NB4 (cell line): ENCODE measurements around the gene IRF1.

ENCODE experiments used
- DNase-seq: peaks from one replicate; pipeline ENCODE4 v3.0.0; 2010; ENCODE audit warnings: low read depth
- H3K4me3 ChIP-seq: one replicate; pipeline ENCODE4 v1.5.1; 2011; ENCODE audit warnings: mild to moderate bottlenecking, low read depth, low read length, moderate library complexity
- CTCF ChIP-seq: IDR thresholded peaks from one replicate; pipeline ENCODE4 v1.5.1; 2012; ENCODE audit warnings: low read depth, low read length
- MYC ChIP-seq: IDR thresholded peaks from 2 replicates; pipeline ENCODE4 v1.6.1; 2011; ENCODE audit warnings: low read depth, low read length
- POLR2A ChIP-seq: IDR thresholded peaks from 2 replicates; pipeline ENCODE4 v1.6.1; 2011; ENCODE audit warnings: mild to moderate bottlenecking; ENCODE audit not compliant: insufficient read length; ENCODE audit errors: extremely low read depth
- TF ChIP-seq, protein P1 (sequence below): IDR thresholded peaks from 2 replicates; pipeline ENCODE4 v1.6.1; 2011; ENCODE audit warnings: low read depth, low read length

The IRF1 gene

DNA sequence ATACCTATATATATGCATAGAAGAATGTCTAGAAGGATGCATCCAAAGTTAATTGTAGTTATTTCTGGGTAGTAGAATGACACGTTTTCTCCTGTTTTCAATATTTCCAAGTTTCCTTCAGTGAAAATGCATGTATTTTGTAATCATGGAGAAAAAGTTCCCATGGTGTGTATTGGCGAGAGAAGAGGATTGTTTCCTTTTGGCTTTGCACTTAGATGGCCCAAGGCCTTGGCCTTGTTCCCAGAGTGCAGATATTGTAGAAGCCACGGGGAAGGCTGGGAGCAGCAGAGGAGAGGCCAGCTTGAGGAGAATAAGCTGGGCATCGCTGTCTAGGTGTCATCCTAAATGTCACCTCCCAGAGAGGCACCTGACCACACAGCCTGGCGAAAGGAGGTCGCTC is 44.0 kb downstream of the IRF1 start:
- TF ChIP-seq POLR2A (no peak), MYC (no peak), CTCF (no peak)
- TF ChIP-seq, protein P1, sequence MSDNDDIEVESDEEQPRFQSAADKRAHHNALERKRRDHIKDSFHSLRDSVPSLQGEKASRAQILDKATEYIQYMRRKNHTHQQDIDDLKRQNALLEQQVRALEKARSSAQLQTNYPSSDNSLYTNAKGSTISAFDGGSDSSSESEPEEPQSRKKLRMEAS = no peak
- no peak overlapping the region for H3K4me3 ChIP-seq
- no peak for DNase-seq

- no peak for TF ChIP-seq POLR2A
- no peak for TF ChIP-seq CTCF
- no peak for TF ChIP-seq MYC
- TF ChIP-seq, protein P1 = no peak
- DNase-seq = no peak
- H3K4me3 ChIP-seq = no peak overlapping the region
Measured at GRCh38 chr5:132445930-132446329, 44.6 kb downstream of the IRF1 start.

DNA sequence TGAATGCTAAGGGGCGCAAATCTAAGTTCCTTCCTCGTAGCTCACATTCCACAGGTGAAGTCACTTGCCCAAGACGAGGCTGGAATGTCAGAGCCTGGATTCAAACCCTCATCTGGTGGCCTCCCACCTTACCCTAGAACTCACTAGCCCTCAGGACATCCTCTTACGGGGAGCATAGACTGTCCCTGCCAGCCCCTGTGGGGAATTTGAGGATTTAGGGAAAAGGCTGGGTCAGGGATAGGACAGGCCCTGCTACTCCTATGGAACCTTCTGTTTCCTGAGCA is 45.0 kb downstream of the IRF1 start:
- no peak for DNase-seq
- H3K4me3 ChIP-seq = no peak overlapping the region
- TF ChIP-seq, protein P1 = no peak
- TF ChIP-seq MYC (no peak), CTCF (no peak), POLR2A (no peak)

DNA sequence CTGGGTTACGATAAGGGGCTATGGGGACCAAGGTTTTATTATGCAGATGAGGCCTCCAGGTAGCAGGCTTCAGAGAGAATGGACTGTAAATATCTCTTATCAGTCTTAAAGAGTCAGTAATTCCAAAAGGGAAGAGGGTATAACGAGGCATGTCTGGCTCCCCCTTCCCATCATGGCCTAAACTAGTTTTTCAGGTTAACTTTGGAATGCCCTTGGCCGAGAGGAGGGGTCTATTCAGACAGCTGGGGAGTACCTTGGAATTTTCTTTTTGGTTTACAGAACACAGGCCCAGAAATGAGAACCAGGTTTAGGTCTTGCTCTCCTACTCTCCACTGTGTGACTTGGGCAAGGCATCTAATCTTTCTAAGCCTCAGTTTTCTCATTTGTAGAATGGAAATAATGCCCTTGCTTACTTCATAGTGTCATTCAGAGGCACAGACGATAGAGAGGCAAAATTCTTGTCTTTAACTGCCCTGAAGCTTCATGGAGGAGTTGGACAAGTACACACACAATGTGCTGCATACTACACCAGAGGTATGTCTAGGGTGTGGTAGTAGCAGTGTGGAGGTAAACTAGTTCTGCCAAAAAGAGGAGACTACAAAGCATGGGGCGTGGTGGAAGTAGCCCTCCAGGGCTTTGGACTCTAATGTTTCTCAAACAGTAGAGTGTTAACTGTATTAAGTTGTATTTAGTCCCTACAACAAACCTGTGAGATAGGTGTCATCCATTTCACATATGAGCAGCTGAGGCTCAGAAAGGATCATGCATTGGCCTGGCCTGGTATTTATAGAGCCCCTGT is 45.5 kb downstream of the IRF1 start:
- no peak overlapping the region for H3K4me3 ChIP-seq
- no peak for DNase-seq
- TF ChIP-seq, protein P1 = no peak
- TF ChIP-seq MYC = no peak
- TF ChIP-seq CTCF = no peak
- TF ChIP-seq POLR2A = no peak

GRCh38 chr5:132444061-132444460 is 46.5 kb downstream of the IRF1 start:
- TF ChIP-seq POLR2A (no peak), MYC (no peak), CTCF (no peak)
- TF ChIP-seq, protein P1 = no peak
- no peak overlapping the region for H3K4me3 ChIP-seq
- DNase-seq = no peak

DNA sequence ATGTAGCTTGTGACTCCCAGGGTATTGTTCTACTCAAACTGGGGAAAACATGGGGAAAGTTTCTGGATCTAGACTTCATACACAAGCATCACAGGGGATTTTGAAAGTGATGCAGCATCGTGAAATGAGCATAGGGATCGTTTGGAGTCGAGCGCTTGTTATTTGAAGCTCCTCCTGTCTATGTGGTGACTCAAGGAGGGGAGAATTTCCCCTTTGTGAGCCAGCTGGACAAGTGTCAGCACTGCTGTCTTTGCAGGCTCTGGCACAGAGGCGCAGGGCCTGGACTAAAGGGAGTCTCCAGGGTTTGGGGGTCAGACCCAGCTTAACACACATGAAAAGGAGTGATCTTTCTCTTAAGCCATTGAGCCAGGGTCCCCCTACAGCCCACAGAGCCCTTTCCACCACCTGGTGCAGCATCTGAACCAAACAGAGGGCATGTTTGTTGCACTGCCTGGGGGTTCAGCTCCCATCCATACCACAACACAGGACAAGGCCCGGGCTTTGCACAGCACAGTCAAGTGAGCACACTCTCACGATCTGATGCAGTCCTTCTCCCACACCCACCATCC is 51.0 kb downstream of the IRF1 start:
- DNase-seq = no peak
- TF ChIP-seq MYC (no peak), CTCF (no peak), POLR2A (no peak)
- TF ChIP-seq, protein P1 = no peak
- no peak overlapping the region for H3K4me3 ChIP-seq
